Measurements from ENCODE around the gene MPC2. TPM values are rescaled to one million over a fixed set of nuclear protein-coding genes. Genes with fewer than 3 reads are reported as not detected.

MPC2 gene
- total RNA-seq, 1 experiment from 2014 or later, result 49.9 TPM

DNA sequence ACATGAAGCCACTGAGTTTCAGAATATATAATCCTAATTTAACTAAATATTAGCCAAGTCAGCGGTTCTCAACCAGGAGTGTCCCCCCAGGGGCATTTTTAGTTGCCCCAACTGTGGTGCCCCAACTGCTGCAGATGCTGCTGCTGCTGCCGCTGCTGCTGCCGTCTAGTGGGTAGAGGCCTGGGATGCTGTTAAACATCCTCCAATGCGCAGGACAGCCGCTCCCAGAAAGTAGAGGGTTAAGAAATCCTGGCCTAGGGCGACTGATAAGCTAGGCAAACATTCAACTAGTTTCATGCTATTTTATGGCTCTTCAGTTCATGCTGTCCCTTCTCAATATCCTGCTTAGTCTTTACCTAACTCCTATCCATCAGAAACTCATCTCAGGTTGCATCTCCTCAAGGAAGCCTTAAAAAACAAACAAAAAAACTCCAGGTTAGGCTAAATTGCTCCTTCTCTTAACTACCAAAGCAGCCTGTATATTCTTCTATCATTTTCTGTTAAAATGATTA is 10.3 kb downstream of the MPC2 start:
- ChIA-PET POLR2A (no interaction called here), RAD21 (ENCODE audit: low non-redundant PET in 1 of 2, low total read pairs in 2 of 2, uncharacterized antibody in 2 of 2, unreplicated experiment in 2 of 2) (no interaction called here), CTCF (no interaction called here)
- DNase-seq (ENCODE audit: low read depth, low spot score), result no peak
- Histone ChIP-seq H3K36me3 (ENCODE audit: control insufficient read depth in 1 of 2, insufficient read depth in 2 of 2, low read length in 2 of 2) (no peaks in the 10 kb centered on the region), H3K27me3 (ENCODE audit: insufficient read depth, low read length) (no peaks in the 10 kb centered on the region), H3K79me2 (ENCODE audit: insufficient read depth, low read length) (peaks cover 7% of the 10 kb centered on the region; the same call in 1 of the 2 replicates), H3K9me2 (ENCODE audit: insufficient read depth) (no peaks in the 10 kb centered on the region), H3K9me3 (ENCODE audit: control insufficient read depth in 1 of 2, insufficient read depth in 1 of 2, low read depth in 1 of 2, low read length in 2 of 2) (no peaks in the 10 kb centered on the region), H3K4me1 (ENCODE audit: control insufficient read depth in 1 of 2, insufficient read depth in 2 of 2, low read length in 2 of 2) (peaks cover 0 to 15% of the 10 kb centered on the region in 2 experiments; a peak in 2 of 4 replicates), H4K20me1 (ENCODE audit: insufficient read depth) (no peaks in the 10 kb centered on the region), H3K4me3 (replicated peaks in 1 of 2; ENCODE audit: low read depth in 1 of 2, low read length in 2 of 2) (no peak overlapping the region), H3K9ac (ENCODE audit: low read length) (no peak overlapping the region), H2AFZ (ENCODE audit: low read depth, low read length, poor library complexity, severe bottlenecking) (no peak overlapping the region), H3K4me2 (ENCODE audit: low read length) (no peak overlapping the region), H3K27ac (ENCODE audit: low read depth, low read length) (no peak overlapping the region)
- ATAC-seq, result no peak
- intact Hi-C loops (cut with micrococcal nuclease), result no loop called here
- TF ChIP-seq ATF3 (IDR thresholded peaks at IDR 0.05) (no peak), ZFX (IDR thresholded peaks at IDR 0.05) (no peak)
- no TSS peak for BruUV-seq (replicated peaks)

- H3K27me3 ChIP-seq (ENCODE audit: insufficient read depth, low read length), result no peaks in the 10 kb centered on the region
- no peaks in the 10 kb centered on the region for H3K9me2 ChIP-seq (ENCODE audit: insufficient read depth)
- H3K27ac ChIP-seq (ENCODE audit: low read depth, low read length), result no peak overlapping the region
- no peaks in the 10 kb centered on the region for H3K36me3 ChIP-seq (ENCODE audit: control insufficient read depth in 1 of 2, insufficient read depth in 2 of 2, low read length in 2 of 2)
- H4K20me1 ChIP-seq (ENCODE audit: insufficient read depth), result no peaks in the 10 kb centered on the region
- no peak overlapping the region for H3K4me2 ChIP-seq (ENCODE audit: low read length)
- no peak overlapping the region for H3K4me3 ChIP-seq (replicated peaks in 1 of 2; ENCODE audit: low read depth in 1 of 2, low read length in 2 of 2)
- intact Hi-C loops (cut with micrococcal nuclease), result no loop called here
- no peaks in the 10 kb centered on the region for H3K9me3 ChIP-seq (ENCODE audit: control insufficient read depth in 1 of 2, insufficient read depth in 1 of 2, low read depth in 1 of 2, low read length in 2 of 2)
- ATAC-seq (no peak), DNase-seq (ENCODE audit: low read depth, low spot score) (no peak)
- no TSS peak for BruUV-seq (replicated peaks)
- ChIA-PET POLR2A (interaction anchor here (1.8 kb wide), 1 partner anchor 12 kb away, joined by 6 read pairs; the partner anchor contains the start of genes DCAF6 and MPC2), RAD21 (ENCODE audit: low non-redundant PET in 1 of 2, low total read pairs in 2 of 2, uncharacterized antibody in 2 of 2, unreplicated experiment in 2 of 2) (no interaction called here), CTCF (no interaction called here)
- peaks cover 0 to 15% of the 10 kb centered on the region in 2 experiments; a peak in 2 of 4 replicates for H3K4me1 ChIP-seq (ENCODE audit: control insufficient read depth in 1 of 2, insufficient read depth in 2 of 2, low read length in 2 of 2)
- peaks cover 7% of the 10 kb centered on the region; the same call in 1 of the 2 replicates for H3K79me2 ChIP-seq (ENCODE audit: insufficient read depth, low read length)
- no peak overlapping the region for H3K9ac ChIP-seq (ENCODE audit: low read length)
- no peak overlapping the region for H2AFZ ChIP-seq (ENCODE audit: low read depth, low read length, poor library complexity, severe bottlenecking)
- TF ChIP-seq POLR2A (IDR thresholded peaks at IDR 0.05; ENCODE audit: borderline replicate concordance, extremely low read depth, insufficient read depth, insufficient read length) (no peak), RAD21 (IDR thresholded peaks at IDR 0.05; ENCODE audit: low read depth) (no peak), SIN3A (IDR thresholded peaks at IDR 0.05; ENCODE audit: low read depth) (no peak), ELF1 (IDR thresholded peaks at IDR 0.05; ENCODE audit: borderline replicate concordance, low read depth) (no peak), EZH2 (IDR thresholded peaks at IDR 0.05) (no peak), SRF (IDR thresholded peaks at IDR 0.05; ENCODE audit: low read depth) (no peak), FOSL1 (IDR thresholded peaks at IDR 0.05; ENCODE audit: low read depth) (no peak), POLR2AphosphoS5 (IDR thresholded peaks at IDR 0.05; ENCODE audit: low read depth, low read length) (no peak), ZFX (IDR thresholded peaks at IDR 0.05) (no peak), ZNF274 (IDR thresholded peaks at IDR 0.05; ENCODE audit: low read depth, low read length) (no peak), YY1 (IDR thresholded peaks at IDR 0.05; ENCODE audit: extremely low read depth, insufficient replicate concordance, low read depth, low read length) (no peak), MAX (IDR thresholded peaks at IDR 0.05) (no peak), JUND (IDR thresholded peaks at IDR 0.05) (no peak), SP1 (IDR thresholded peaks at IDR 0.05; ENCODE audit: low read depth) (no peak)
- TF ChIP-seq, protein P1, sequence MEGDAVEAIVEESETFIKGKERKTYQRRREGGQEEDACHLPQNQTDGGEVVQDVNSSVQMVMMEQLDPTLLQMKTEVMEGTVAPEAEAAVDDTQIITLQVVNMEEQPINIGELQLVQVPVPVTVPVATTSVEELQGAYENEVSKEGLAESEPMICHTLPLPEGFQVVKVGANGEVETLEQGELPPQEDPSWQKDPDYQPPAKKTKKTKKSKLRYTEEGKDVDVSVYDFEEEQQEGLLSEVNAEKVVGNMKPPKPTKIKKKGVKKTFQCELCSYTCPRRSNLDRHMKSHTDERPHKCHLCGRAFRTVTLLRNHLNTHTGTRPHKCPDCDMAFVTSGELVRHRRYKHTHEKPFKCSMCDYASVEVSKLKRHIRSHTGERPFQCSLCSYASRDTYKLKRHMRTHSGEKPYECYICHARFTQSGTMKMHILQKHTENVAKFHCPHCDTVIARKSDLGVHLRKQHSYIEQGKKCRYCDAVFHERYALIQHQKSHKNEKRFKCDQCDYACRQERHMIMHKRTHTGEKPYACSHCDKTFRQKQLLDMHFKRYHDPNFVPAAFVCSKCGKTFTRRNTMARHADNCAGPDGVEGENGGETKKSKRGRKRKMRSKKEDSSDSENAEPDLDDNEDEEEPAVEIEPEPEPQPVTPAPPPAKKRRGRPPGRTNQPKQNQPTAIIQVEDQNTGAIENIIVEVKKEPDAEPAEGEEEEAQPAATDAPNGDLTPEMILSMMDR (IDR thresholded peaks at IDR 0.05 in 2 of 3, conservative IDR thresholded peaks at IDR 0.05 in 1 of 3; ENCODE audit: borderline replicate concordance in 1 of 3, insufficient read depth in 1 of 3, low read depth in 2 of 3, low read length in 2 of 3), result no peak
- TF ChIP-seq, protein P2, sequence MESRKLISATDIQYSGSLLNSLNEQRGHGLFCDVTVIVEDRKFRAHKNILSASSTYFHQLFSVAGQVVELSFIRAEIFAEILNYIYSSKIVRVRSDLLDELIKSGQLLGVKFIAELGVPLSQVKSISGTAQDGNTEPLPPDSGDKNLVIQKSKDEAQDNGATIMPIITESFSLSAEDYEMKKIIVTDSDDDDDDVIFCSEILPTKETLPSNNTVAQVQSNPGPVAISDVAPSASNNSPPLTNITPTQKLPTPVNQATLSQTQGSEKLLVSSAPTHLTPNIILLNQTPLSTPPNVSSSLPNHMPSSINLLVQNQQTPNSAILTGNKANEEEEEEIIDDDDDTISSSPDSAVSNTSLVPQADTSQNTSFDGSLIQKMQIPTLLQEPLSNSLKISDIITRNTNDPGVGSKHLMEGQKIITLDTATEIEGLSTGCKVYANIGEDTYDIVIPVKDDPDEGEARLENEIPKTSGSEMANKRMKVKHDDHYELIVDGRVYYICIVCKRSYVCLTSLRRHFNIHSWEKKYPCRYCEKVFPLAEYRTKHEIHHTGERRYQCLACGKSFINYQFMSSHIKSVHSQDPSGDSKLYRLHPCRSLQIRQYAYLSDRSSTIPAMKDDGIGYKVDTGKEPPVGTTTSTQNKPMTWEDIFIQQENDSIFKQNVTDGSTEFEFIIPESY (IDR thresholded peaks at IDR 0.05; ENCODE audit: extremely low read depth, insufficient replicate concordance, low read length), result no peak
These were observed 12.2 kb downstream of the MPC2 start for GRCh38 chr1:167924543-167925231.

Measured in HCT116 (cell line).